GM21423 (cell line): ENCODE results near the gene SHCBP1.
"Not testable (repeated sequence)": the region's sequence is repeated elsewhere in the genome, so short reads cannot be mapped to it uniquely, and the experiment has no call there.

ENCODE experiments used
- ATAC-seq: cut with Tn5 transposase; IDR thresholded peaks from one replicate; pipeline ENCODE4 v1.9.1; 2021; ENCODE audit warnings: mild to moderate bottlenecking, moderate library complexity; ENCODE audit not compliant: unreplicated experiment

The SHCBP1 gene, protein sequence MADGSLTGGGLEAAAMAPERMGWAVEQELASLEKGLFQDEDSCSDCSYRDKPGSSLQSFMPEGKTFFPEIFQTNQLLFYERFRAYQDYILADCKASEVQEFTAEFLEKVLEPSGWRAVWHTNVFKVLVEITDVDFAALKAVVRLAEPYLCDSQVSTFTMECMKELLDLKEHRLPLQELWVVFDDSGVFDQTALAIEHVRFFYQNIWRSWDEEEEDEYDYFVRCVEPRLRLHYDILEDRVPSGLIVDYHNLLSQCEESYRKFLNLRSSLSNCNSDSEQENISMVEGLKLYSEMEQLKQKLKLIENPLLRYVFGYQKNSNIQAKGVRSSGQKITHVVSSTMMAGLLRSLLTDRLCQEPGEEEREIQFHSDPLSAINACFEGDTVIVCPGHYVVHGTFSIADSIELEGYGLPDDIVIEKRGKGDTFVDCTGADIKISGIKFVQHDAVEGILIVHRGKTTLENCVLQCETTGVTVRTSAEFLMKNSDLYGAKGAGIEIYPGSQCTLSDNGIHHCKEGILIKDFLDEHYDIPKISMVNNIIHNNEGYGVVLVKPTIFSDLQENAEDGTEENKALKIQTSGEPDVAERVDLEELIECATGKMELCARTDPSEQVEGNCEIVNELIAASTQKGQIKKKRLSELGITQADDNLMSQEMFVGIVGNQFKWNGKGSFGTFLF

DNA sequence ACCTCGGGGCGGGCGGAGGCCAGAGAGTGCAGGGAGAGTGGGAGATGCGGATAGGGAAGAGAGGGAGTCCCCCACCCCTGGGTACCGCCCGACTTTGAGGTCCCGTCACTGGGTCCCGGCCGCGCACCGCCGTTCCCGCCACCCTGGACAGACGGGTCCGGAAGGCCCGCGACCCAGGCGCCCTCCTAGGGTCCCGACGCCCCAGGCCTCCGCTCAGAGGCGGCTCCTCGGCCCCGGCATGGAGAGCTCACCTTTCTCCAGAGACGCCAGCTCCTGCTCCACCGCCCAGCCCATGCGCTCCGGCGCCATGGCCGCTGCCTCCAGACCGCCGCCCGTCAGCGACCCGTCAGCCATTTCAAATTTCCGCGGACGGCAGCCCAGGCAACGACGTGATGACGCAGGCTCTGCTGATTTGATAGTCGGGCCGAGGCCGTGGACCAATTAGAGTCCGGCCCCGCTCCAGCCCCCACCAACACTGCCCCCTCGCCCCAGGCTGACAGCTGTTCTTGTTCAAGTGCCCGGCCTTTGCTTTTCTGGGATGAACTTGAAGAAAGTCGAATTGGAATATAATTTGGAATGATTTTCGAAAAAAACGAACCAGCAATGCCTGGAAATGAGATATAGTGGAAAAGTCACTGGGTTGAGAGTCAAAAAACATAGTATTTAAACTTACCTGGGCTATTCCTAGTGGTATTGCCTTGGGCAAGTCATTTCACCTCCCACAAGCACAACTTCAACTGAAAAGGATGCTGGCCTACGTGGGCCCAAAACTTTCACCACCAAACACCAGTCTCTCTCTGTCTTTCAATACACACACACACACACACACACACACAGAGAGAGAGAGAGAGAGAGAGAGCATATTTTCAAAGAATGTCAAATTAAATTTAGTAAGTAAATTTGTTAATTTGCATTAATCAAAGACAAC, at the start of gene SHCBP1:
Gene SHCBP1 (minus strand): TSS at position 374 of the 928 bp plus-strand sequence. CDS start 20 bp downstream, at position 354.
- ATAC-seq = peak; percentile 94

DNA sequence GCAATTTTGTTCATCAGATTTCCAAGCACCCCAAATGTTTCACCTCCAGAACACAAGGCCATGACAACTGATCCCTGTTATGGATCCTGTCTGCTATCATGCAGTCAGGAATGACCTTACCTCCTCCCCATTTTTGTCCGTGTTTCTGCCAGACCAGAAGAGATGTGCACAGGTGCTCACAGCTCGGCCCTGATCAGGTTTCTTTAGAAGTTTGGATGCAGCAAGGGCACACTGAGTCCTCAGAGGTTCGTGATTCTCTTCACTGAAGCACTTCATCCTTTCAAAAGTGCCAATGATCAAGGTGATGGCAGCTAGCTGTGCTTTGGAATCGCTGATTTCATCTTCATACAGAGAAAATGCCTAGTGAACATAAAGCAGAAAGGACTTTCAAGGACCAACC, 40.9 kb upstream of the SHCBP1 start:
- no peak for ATAC-seq

DNA sequence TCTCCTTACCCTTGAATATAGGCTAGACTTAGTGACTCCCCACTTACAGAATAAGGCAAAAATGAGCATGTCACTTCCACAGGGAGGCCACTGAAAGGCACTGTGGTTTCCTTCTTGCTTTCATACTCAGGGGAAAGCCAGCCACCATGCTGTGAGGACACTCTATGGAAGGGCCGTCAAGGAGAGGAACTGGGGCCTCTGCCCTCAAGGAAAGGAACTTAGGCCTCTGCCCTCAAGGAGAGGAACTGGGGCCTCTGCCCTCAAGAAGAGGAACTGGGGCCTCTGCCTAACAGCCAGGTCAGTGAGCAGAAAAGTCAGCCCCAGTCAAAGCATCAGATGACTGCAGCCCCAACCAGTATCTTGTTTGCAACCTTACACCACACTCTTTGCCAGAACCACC, 37.7 kb upstream of the SHCBP1 start:
- peak; percentile 91 for ATAC-seq

DNA sequence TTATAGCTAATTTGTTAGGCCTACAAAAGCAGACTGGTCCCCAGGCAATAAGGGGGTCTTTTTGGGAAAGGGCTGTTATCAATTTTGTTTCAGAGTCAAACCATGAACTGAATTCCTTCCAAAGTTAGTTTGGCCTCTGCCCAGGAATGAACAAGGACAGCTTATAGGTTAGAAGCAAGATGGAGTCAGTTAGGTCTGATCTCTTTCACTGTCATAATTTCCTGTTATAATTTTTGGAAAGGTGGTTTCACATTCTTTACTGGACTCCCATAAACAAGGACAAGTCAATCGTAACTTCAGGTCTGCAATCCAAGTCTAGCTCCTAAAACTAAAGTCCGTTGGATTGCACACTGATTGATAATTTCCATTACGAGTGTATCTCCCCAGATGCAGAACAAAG, 30.1 kb upstream of the SHCBP1 start:
- no peak for ATAC-seq

DNA sequence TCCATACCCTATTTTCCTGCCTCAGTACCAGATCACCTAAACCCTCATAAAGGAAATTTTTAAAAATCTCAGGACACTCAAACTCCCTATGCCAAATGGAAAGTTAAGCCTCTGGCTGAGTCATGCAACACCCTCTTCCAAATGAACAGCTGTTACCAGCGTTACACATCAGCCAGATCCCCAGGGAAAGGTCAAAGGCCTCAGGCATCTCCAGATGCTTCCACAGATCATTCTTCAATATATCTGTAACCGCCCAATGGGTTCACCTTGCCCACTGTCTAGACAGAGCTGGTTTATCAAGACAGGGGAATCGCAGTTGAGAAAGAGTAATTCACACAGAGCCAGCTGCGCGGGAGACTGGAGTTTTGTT, 29.1 kb upstream of the SHCBP1 start:
- no peak for ATAC-seq

DNA sequence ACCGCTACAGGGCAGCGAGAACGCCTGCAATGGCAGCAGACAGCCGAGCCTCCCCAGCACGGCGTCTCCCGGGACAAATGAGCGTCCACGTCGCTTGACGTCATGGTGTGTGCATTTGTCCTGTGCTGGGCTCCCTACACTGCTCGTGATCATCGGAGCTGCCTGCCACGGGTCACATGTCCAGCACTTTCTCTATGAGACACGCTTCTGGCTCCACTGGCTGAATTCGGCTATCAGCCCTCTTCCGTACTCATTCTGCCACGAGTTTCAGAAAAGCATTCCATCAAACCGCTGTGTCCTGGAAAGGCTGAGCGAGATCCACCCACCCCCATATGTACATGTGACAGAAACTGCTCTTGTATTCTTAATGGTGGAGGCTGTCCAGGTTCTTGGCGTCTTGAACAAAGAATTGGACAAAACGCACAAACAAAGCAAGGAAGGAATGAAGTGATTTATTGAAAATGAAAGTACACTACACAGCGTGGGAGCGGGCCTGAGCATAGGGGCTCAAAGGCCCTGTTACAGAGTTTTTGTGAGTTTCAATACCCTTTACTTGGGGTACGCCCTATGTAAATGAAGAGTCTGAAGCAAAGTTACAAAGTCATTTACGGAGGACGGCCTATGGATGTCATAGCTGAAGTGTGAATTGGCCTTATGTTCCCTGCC, 28.5 kb upstream of the SHCBP1 start:
- no peak for ATAC-seq

DNA sequence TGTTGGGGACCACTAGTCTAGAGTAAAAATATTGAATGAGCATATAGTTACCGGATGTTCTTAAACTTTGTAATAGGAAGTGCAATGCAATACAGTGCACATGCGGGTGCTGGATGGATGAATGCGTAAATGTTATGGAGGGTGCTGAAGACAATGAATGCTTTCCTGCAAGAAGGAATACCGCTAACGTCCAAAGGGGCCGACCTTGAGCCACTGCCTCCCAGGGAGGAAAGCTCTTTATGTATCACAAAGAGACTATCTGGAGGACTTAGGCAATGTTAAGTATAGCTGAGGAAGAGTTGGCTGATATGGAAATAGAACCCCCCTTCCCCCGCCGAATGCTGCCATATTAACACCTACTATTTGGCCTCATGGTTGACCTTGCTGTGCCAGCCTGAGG, 27.5 kb upstream of the SHCBP1 start:
- no peak for ATAC-seq

DNA sequence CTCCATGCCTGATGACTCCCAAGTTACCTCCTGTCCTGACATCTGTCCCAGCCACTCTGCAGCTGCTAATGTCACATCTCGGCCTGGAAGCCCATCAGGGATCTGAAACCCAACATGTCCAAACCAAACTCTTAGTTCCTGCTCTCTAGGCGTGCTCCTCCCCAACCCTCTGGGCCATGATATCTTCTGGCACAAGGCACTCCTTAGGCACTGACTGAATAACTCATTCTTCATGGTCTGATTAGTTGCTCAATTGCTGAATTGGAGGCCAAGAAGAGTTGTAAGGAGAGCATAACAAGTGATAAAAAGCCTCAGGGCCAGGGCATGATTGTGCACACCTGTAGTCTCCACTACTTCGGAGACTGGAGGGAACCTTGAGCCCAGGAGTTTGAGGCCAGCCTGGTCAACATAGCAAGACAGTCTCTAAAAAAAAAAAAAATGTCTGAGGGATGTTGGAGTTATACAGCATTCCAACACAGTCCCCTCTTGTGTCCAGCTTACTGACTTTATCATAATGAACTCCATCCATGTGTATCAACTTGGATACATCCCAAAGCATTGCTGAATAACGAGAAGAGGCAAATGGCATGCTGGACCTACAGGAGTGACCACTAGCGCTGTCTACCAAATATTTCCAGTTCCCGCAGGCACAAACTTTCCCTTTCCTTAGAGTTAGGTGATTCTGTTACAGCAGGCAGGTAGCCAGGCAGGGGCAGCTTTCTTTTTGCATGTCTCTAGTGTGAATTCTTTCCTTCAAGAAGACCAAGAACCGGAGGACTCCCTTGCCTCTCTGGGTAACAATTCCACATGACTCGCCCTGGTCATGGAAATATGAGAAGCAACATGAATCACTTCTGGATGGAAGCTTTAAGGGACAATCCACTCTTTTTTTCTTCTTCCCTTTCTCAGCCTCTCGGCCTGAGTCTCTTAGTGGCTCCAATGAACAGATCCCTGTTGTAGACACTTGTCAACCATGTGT, 18.1 kb upstream of the SHCBP1 start:
- no peak for ATAC-seq

DNA sequence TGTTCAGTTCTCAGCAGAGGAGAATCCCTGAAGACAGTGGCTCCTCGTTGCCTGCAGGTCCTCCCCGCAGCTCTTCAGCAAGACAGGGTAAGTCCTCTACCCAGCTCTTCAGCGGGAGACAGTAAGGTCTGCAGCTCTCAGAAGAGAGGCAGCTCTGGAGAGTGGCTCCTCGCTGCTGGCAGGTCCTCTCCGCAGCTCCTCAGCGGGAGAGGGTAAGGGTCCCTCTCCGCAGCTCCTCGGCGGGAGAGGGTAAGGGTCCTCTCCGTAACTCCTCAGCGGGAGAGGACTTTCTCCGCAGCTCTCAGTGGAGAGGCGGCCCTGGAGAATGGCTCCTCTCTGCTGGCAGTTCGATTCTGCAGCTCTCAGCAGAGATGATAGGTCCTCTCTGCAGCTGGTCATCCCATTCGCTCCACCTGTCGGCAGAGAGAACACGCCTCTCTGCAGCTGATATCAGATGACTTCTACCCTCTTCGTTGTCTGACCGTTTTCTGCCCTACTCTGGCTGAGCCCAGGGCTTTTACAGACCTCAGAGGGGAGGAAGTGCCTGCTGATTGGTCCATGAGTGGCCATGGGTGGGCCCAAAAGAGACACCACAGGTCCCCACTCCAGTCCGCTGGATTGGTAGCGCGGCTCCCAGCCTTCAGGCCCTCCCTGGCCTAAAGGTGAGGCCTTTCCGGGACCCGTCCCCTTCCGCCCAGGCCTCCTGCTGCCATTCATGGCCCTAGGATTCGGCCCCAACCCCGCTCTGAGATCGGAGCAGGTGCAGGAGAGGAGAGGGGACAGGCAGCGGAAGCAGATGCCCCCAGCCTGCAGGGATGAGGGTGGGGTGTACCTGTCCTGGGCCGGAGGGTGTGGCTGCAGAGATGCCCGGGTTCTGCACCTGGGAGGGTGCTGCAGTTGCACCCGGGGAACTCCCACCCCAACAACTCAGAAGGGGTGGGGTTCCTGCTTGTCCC, 11.9 kb upstream of the SHCBP1 start:
- no peak for ATAC-seq

DNA sequence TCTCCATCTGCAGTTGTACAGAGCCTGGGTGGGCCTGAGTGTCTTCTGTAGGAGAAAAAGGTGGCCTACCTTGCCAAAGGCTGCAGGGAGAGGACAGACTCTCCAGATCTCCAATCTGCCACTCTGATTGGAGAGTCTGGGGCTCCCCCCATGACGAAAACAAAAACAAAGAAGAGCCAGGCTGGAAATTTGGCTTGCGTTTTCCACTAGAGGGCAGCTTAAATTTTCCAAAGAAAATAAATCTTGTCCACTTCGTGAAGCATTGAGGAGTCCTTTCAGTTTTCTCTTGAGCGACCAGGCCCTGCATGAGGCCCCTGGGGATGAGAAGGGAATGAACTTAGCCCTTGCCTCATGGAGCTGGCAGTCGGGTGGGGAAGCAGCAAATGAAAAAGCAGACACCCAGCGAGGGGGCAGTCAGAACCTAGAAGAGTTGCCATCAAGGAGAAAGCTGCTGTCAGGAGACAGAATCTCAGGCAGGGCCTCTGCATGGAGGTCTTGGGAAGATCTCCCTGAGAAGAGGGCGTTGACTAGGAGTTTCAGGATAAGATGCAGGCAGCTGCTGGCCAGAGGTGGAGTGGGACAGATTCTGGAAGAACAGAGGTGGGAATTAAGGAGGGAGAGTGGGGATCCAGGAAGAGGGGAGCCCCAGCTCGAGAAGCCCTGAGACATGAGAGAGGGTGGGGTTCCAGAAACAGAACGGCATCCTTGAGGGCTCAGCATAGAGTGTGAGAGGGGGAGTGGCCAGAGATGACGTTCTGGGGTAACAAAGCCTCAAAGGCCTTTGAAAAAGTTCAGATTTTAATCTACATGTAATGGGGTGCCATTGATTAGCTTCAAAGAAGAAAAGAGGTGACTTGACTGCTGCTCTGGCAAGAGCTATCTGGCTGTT, 8.4 kb upstream of the SHCBP1 start:
- ATAC-seq = no peak

DNA sequence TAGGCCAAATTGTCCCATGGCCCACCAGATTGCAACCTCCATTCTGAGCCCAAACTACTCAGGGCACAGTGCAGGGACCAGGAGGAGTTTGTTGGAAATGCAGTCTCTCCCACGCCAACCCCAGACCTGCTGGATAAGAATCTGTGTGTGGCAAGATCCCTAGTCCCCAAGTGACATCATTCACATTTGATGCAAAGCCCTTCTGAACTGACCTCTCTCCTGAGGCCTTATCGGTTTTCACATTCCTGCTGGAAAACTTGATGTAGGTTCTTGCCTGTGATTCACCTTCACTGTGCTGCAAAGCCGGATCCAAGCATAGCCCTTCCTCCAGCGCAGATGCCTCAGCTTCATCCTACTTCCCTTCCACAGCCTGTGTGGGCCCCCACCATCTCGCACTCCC, 6.6 kb upstream of the SHCBP1 start:
- ATAC-seq = no peak

DNA sequence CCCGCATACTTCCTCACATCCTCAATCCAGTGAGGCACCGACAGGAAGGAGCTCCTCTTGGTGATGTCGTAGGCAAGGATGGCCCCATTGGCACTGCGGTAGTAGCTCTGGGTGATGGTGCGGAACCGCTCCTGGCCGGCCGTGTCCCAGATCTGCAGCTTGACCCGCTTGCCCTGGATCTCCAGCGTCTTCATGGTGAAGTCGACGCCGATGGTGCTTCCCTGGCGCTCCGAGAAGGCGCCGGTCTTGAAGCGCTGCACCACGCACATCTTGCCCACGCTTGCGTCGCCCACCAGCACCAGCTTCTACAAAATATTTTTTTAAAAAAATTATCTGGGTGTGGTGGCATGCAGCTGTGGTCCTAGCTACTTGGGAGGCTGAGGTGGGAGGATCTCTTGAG, 5.5 kb upstream of the SHCBP1 start:
- ATAC-seq = not testable (repeated sequence)

DNA sequence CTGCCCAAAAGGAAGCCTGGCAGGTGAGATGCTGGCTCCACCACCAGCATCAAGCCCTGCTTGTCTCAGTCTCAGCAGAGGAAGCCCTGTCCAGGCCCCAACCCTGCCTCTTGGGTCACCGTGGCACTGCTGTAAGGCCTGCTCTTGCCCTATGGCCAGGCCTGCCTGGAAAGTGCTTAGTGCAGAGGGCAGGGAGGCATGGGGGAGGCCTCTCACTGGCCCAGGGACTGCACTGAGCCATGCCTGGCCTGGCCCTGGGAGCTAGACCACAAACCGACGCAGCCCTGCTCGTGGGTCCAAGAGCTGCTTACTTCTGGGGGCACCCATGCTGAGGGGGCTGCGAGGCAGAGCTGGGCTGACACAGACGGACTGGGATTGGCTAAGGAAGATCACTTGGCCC, 3.7 kb upstream of the SHCBP1 start:
- ATAC-seq = not testable (repeated sequence)

DNA sequence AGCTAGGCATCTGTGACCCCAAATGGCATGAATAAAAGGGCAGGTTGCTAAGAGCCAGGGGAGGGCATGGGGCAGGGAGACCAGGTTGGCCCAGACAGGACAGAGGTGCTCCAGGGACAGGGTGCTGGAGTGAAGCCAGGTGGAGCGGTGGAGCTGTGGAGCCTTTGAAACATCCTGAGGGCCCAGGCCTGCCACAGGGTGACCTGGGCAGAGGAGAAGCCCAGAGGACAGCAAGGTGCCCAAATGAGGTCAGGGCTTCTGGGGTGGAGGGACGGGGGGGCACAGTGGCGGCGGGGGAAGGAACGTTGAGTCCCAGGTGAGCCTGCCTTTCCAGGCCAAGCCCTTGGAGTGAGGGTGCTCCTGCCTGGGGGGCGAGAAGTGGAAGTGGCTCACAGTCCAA, 2.5 kb upstream of the SHCBP1 start:
- ATAC-seq = not testable (repeated sequence)

DNA sequence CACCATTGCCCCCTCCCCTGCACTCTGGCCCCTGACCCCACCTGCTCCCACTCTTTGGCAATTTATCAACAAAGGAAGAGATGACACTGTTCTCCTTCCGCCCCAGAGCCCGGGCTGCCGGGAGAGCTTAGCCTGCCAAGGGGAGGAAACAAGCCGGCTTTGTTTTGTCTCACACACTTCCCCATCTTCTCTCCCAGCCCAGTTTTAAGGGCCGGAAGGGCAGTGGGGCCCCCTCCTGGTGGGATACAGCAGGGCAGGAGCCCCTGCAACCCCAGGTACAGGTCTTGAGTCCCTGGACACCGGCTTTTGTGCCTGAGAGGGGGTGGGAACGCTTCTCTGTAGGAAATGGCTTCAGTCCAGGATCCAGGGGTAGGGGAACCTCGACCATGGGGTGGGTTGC, 2.1 kb upstream of the SHCBP1 start:
- not testable (repeated sequence) for ATAC-seq

DNA sequence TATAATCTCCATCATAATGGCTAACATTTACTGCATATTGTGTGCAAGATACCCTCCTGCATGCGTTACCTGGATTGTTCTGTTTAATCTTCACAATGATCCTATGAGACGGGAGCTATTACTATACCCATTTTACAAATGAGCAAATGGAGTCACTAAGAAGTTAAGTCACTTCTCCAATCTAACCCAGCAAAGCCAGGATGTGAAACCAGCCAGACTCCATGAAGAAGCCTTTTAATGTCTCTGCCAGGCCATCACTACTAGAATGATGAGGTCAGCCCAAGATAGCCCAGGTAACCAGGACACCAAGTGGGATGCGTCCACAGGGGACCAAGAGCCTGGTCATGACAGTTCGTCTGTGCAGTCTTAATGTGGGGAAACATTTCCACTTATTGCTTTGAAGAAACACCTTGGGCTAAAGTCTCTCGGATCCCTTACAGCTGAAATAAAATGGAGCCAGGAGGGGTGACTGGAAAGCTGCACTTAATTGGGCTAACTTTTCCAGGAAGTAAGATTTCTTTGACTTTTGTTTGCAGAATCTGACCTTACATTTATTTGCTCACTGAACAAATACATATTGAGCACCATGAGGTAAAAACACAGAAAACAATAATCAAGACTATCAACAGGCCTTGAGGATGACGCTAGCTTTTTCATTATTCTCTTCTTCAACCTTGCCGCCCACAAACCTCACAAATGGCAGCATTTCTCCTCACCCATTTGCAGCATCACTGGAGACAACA, 926 bp upstream of the SHCBP1 start:
- no peak for ATAC-seq
